Stimulated activated CD4-positive, alpha-beta T cell treated with anti-CD3 and anti-CD28 coated beads, TNF-alpha, amount 100 ng/mL, for 48 hours (primary cell): ENCODE data around the gene LOXL1.
"Not testable (repeated sequence)": the region's sequence is repeated elsewhere in the genome, so short reads cannot be mapped to it uniquely, and the experiment has no call there.

Source experiments
- DNase-seq, 3 donors: peaks; one replicate each; pipeline ENCODE4 v3.0.0-alpha.2; 2020; ENCODE audit warnings: low read depth in 3 of 3

Gene LOXL1

GRCh38 chr15:73952913-73953750 is 26.9 kb downstream of the LOXL1 start:
- no peak for DNase-seq

GRCh38 chr15:73954188-73955145 is 28.2 kb downstream of the LOXL1 start:
- no peak for DNase-seq

DNA sequence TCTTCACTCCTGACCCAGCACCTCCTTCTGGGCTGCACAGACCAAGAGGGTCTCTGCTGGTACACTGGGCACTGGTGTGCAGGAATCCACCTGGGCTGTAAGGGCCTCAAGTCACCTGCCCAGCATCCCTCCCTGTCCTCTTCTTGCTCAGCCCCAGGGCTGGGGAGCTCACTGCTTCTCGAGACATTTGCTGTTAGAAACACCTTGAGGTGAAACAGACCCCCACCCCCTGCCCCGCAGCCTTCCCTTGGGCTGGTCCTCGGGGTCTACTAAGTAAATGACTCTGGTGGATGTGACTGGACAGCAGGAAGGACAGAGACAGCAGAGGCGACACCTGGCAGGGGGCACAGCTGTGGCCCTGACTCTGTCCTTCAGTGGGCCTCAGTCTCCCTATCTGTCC is 29.1 kb downstream of the LOXL1 start:
- DNase-seq: no peak

DNA sequence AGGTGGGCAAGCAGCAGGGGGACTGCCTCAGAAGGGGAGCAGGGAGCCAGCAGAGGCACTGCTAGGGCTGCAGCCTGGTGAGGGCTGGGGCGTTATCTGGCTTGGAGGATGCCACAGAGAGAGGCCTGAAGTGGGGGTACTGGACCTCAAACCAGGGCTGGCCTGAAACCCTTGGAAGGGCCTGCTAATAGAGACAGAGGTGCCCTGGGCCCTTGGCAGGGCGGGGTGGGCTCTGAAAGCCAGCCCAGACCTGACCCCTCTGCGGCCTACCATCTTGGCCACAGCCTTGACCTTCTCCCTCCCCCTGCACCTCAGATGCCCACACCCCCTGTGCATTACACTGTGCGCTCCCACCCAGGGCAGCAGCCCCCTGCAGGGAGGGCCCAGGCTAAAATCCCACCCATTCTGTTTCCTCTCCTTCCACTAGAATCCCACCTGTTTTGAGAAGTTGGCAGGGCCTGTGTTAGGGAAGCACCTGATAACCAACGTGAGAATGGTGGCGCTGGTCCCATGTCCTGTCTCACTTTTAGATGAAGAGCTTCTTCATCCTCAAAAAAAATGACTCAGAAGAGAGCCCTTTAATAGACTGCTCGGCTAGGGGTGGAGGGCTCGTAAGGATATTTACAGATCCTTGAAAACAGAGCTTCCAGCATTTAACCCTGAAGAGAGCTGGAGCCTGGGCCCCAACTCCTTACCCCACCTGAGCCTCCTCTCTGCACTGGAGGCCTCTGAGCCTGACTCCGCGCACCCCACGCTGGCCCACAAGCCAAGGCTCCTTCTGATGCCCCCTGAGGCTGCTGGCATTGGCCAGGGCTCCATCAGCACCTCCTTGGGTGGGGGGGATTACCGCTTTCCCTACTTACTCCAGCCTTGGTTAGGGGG is 29.8 kb downstream of the LOXL1 start:
- no peak for DNase-seq

DNA sequence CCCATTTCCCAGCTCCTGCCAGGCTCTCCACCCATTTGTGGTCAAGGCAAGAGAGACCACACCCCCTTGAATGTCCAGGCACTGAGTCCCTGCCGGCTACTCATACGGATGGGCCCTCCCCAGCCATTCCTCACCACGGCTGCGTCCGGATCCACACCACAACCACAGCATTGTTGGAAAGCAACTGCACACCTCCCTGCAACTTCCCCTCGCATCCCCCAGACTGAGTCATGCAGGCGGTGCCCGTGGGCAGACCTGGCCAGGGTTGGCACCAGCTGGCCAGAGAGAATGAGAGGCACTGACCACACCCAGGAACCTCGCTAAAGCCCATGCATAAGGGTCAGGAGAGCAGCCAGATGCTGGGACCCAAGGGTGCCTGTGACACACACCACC is 30.5 kb downstream of the LOXL1 start:
- DNase-seq: no peak

DNA sequence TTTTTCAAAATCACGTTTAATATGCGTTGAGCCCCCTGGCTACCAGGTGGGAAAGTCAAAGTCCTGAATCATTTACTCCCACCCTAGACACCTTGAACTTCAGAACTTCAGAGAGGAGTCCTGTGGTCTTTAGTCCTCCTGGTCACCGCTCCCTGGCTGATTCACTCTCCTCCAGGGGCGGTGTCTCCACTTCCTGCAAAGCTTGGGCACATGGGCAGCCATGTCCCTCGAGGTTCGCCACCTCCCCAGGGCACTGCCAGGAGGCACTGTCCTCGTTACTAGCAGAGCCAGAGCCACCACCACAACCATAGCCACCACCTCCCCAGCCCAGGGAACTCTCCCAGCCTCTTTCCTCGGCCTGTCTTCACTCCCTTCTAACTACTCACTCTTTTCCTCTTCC is 31.0 kb downstream of the LOXL1 start:
- DNase-seq: no peak

DNA sequence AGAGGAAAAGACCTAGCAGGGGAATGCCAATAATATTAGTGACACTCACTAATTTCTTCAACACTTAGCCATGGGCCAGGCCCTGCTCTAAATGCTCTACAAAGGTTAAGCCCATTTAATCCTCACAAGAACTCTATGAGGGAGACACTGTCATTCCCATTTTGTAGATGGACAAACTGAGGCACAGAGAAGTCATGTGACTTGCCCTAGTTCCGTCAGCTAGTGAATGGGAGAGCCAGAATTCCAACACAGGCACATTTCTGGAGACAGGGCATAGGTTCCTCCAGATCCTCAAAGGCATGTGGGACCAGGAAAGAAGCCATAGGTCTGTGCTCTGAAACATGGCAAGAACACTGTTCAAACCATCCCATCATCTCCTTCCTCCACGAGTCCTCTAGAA is 31.5 kb downstream of the LOXL1 start:
- no peak for DNase-seq

- no peak for DNase-seq
These were observed 32.8 kb downstream of the LOXL1 start for GRCh38 chr15:73959012-73959581.

GRCh38 chr15:73959801-73960200 is 33.5 kb downstream of the LOXL1 start:
- DNase-seq: no peak

DNA sequence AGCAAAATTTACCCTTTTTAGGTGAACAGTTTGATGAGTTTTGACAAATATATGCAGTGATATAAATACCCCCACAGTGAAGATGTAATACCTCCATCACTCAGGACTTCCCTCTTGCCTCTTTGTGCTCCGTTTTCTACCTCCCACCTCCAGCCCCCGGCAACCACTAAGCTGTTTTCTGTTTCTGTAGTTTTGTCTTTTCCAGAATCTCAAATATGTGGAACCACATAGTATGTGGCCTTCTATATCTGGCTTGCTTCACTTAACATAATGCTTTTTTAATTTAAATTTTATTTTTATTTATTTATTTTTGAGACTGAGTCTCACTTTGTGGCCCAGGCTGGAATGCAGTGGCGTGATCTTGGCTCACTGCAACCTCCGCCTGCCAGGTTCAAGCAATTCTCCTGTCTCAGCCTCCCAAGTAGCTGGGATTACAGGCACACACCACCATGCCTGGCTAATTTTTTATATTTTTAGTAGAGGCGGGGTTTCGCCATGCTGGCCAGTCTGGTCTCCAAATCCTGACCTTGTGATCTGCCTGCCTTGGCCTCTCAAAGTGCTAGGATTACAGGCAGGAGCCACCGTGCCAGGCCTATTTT is 34.3 kb downstream of the LOXL1 start:
- not testable (repeated sequence) for DNase-seq

- no peak for DNase-seq
These were observed 36.2 kb downstream of the LOXL1 start for GRCh38 chr15:73962433-73962832.

DNA sequence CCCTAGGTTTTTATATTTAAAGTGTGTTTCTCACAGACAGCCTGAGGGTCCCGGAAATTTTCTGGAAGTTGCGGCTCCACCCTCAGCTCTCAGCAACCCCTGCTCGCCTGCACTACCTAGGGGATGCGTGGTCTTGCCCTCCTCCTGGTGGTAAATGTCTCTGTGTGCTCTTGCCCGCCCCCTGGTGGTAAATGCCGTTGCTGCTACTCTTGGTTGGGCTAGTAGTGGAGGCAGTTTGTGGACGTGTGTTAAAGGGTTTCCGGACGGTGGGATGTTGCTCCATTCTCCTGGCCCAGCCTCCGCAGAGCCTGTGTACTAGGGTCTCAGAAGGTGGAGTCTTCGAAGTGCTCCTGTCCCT is 38.5 kb downstream of the LOXL1 start:
- peak; percentile 80 to 85 (median 83) for DNase-seq

GRCh38 chr15:73965094-73965757 is 39.0 kb downstream of the LOXL1 start:
- peak; percentile 30 to 60 (median 58) for DNase-seq

- DNase-seq: no peak
These were observed 39.5 kb downstream of the LOXL1 start for GRCh38 chr15:73965758-73966113.

- DNase-seq: no peak
These were observed 42.2 kb downstream of the LOXL1 start for GRCh38 chr15:73968461-73968860.

DNA sequence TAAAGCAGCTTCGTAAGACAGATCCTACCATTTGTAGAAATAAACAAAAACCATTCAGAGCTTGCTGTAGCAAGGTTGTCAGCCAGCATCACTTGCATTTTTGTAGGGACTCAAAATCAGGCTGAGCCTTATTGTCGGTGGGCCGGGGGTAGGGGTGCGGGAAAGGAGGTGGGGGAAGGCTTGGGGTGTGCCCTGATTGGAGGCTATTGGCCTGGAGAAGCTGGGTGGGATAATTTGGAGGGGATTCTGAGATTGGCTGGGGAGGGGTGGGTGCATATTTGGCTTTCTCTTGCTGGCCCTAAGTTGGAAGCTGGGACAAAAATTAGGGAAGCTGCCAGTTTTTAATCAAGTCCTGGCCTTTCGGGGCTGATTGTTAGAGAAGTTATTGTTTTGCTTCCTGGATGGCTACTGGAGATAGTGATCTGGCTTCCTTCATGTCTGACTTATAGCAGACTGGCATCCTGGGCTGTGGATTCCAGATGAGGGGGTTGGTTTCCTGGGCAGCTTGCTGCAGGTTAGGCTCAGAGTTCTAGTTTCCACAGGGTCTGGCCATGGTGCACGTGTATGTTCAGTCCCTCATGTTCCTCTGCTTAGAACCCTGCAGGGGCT is 43.0 kb downstream of the LOXL1 start:
- DNase-seq: no peak

DNA sequence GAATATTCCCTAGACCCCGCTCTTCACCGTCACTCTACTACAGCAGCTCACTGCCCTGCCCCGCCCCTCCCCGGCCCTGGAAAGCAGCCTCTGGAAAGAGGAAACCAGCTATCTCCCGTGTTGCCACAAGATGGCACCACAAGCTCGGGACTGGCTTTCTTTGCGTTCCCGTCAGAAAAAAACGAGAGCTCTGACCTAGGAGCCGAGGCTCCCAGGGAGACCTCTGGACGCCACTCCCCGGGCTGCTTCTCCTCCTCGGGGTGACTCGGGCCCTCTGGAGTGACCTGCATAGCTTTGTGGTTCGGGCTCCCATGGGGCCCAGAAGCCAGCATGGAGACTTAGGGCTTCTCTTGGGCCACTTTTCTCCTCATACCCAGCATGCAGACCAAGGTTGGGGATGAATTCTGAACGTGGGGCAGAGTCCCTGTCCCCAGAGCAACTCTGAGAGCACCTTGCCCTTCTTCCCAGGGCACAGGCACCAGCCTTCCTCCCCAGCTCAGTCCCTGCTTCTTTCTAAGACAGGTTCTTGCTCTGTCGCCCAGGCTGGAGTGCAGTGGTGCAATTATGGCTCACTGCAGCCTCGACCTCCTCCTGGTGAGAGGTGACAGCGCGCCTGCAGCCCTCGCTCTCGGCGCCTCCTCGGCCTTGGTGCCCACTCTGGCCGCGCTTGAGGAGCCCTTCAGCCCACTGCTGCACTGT is 46.9 kb downstream of the LOXL1 start:
- peak; percentile 72 to 83 (median 74) for DNase-seq

- not testable (repeated sequence) for DNase-seq
These were observed 47.5 kb downstream of the LOXL1 start for GRCh38 chr15:73973683-73974200.

DNA sequence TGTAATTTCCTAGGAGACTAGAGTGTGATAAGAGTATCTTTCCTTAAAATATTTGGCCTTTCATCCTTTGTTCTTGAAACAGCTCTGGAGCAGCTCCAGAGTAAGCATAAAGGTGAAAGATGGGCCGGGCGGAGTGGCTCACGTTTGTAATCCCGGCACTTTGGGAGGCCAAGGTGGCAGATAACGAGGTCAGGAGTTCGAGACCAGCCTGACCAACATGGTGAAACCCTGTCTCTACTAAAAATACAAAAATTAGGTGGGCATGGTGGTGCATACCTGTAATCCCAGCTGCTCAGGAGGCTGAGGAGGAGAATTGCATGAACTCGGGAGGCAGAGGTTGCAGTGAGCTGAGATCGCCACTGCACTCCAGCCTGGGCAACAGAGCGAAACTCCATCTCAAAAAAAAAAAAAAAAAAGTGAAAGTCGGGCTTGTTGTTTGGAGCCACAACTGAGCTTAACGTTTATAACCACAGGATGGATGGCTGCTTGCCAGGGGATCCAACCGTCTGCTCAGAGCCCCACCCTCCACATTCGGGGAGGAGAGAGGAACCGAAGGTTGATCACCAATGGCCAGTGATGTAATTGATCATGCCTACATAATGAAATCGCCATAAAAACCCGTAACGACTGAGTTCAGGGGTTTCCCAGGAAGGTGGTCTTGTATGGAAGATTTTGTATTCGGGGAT is 49.3 kb downstream of the LOXL1 start:
- not testable (repeated sequence) for DNase-seq
